ENCODE results near the gene TASL.

DNA sequence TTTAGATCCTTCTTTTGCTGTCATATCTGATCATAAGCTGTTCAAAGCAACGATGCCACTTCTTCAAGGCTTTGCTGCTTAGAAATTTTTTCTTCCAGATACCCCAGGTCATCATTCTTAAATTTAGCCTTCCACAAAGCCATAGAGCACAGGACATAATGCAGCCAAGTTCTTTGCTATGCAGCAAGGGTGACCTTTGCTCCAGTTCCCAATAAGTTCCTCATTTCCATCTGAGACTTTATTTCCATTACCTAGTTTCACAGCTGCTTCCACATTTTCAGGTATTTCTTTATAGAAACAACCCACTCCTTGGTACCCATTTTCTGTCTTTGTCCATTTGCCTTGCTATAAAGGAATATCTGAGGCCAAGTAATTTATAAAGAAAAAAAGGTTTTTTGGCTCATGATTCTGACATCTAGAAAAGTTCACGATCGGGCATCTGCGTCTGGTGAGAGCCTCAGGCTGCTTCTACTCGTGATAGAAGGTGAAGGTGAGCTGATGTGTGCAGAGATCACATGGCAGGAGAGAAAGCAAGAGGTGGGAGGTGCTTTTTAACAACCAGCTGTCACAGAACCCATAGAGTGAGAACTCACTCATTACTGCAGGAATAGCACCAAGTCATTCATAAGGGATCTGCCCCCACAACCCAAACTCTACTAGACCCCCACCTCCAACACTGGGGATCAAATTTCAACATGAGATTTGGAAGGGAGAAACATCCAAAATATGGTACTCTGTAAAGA is 11.8 kb upstream of the TASL start:
- TF ChIP-seq CTCF (IDR thresholded peaks at IDR 0.05 in 8 of 11, conservative IDR thresholded peaks at IDR 0.05 in 3 of 11) = no peak
- TF ChIP-seq POLR2A (IDR thresholded peaks at IDR 0.05) = no peak

Measured in spleen (tissue), 7 donors.